GM21367 (cell line): ENCODE measurements around the gene ADGRF5.
"Not testable (repeated sequence)": the region's sequence is repeated elsewhere in the genome, so short reads cannot be mapped to it uniquely, and the experiment has no call there.

Source experiments
- ATAC-seq: cut with Tn5 transposase; IDR thresholded peaks from one replicate; pipeline ENCODE4 v1.9.1; 2021; ENCODE audit not compliant: unreplicated experiment

Gene ADGRF5

GRCh38 chr6:46895930-46896329 lies 25.8 kb downstream of the ADGRF5 start:
- ATAC-seq: no peak

- no peak for ATAC-seq
Observed at GRCh38 chr6:46894433-46894832, 27.3 kb downstream of the ADGRF5 start.

- no peak for ATAC-seq
Observed at GRCh38 chr6:46893648-46894047, 28.1 kb downstream of the ADGRF5 start.

GRCh38 chr6:46891252-46891795 lies 30.4 kb downstream of the ADGRF5 start:
- ATAC-seq: no peak

- ATAC-seq: no peak
Observed at GRCh38 chr6:46888578-46888977, 33.2 kb downstream of the ADGRF5 start.

- no peak for ATAC-seq
Observed at GRCh38 chr6:46888031-46888430, 33.7 kb downstream of the ADGRF5 start.

GRCh38 chr6:46882645-46883044 lies 39.1 kb downstream of the ADGRF5 start:
- no peak for ATAC-seq

GRCh38 chr6:46879003-46879402 lies 42.7 kb downstream of the ADGRF5 start:
- ATAC-seq: no peak

GRCh38 chr6:46876126-46876525 lies 45.6 kb downstream of the ADGRF5 start:
- no peak for ATAC-seq

- ATAC-seq: no peak
Observed at GRCh38 chr6:46867411-46867810, 54.3 kb downstream of the ADGRF5 start.

GRCh38 chr6:46865221-46865620 lies 56.5 kb downstream of the ADGRF5 start:
- no peak for ATAC-seq

- no peak for ATAC-seq
Observed at GRCh38 chr6:46863791-46864190, 57.9 kb downstream of the ADGRF5 start.

GRCh38 chr6:46862381-46862780 lies 59.4 kb downstream of the ADGRF5 start:
- ATAC-seq: no peak

- not testable (repeated sequence) for ATAC-seq
Observed at GRCh38 chr6:46855966-46856365, 65.8 kb downstream of the ADGRF5 start.

GRCh38 chr6:46851576-46851975 lies 70.2 kb downstream of the ADGRF5 start:
- not testable (repeated sequence) for ATAC-seq

GRCh38 chr6:46850792-46851191 lies 70.9 kb downstream of the ADGRF5 start:
- no peak for ATAC-seq

GRCh38 chr6:46849361-46849690 lies 72.4 kb downstream of the ADGRF5 start:
- ATAC-seq: no peak

GRCh38 chr6:46848684-46849360 lies 72.9 kb downstream of the ADGRF5 start:
- ATAC-seq: peak; percentile 95

- no peak for ATAC-seq
Observed at GRCh38 chr6:46845126-46845525, 76.6 kb downstream of the ADGRF5 start.

GRCh38 chr6:46842252-46842846 lies 79.4 kb downstream of the ADGRF5 start:
- ATAC-seq: not testable (repeated sequence)

- no peak for ATAC-seq
Observed at GRCh38 chr6:46838033-46838432, 83.7 kb downstream of the ADGRF5 start.

- ATAC-seq: not testable (repeated sequence)
Observed at GRCh38 chr6:46834991-46835390, 86.7 kb downstream of the ADGRF5 start.
